GM19467 (cell line): Measurements from ENCODE around the gene ADARB2.
"Not testable (repeated sequence)": the region's sequence is repeated elsewhere in the genome, so short reads cannot be mapped to it uniquely, and the experiment has no call there.

Source experiments
- ATAC-seq: cut with Tn5 transposase; IDR thresholded peaks from one replicate; pipeline ENCODE4 v1.9.1; 2021; ENCODE audit warnings: mild to moderate bottlenecking, moderate library complexity; ENCODE audit not compliant: unreplicated experiment

Gene ADARB2

GRCh38 chr10:1402016-1402770 lies 335.1 kb downstream of the ADARB2 start:
- no peak for ATAC-seq

- ATAC-seq, result no peak
Observed at GRCh38 chr10:1401071-1401965, 336.0 kb downstream of the ADARB2 start.

GRCh38 chr10:1400101-1401070 lies 336.9 kb downstream of the ADARB2 start:
- ATAC-seq, result no peak

- no peak for ATAC-seq
Observed at GRCh38 chr10:1399431-1400100, 337.8 kb downstream of the ADARB2 start.

- ATAC-seq, result no peak
Observed at GRCh38 chr10:1398626-1399410, 338.5 kb downstream of the ADARB2 start.

- ATAC-seq, result not testable (repeated sequence)
Observed at GRCh38 chr10:1398116-1398515, 339.2 kb downstream of the ADARB2 start.

- ATAC-seq, result no peak
Observed at GRCh38 chr10:1396297-1396635, 341.1 kb downstream of the ADARB2 start.

- ATAC-seq, result no peak
Observed at GRCh38 chr10:1395481-1396296, 341.6 kb downstream of the ADARB2 start.

- no peak for ATAC-seq
Observed at GRCh38 chr10:1395025-1395480, 342.3 kb downstream of the ADARB2 start.

- ATAC-seq, result no peak
Observed at GRCh38 chr10:1394155-1394912, 343.0 kb downstream of the ADARB2 start.

- no peak for ATAC-seq
Observed at GRCh38 chr10:1393481-1393880, 343.8 kb downstream of the ADARB2 start.

GRCh38 chr10:1392127-1392526 lies 345.2 kb downstream of the ADARB2 start:
- no peak for ATAC-seq

GRCh38 chr10:1390200-1390599 lies 347.1 kb downstream of the ADARB2 start:
- no peak for ATAC-seq

GRCh38 chr10:1384026-1384425 lies 353.3 kb downstream of the ADARB2 start:
- ATAC-seq, result no peak

- ATAC-seq, result no peak
Observed at GRCh38 chr10:1382711-1383110, 354.6 kb downstream of the ADARB2 start.

- no peak for ATAC-seq
Observed at GRCh38 chr10:1381339-1381738, 356.0 kb downstream of the ADARB2 start.

GRCh38 chr10:1380088-1380671 lies 357.1 kb downstream of the ADARB2 start:
- ATAC-seq, result no peak

GRCh38 chr10:1379601-1380000 lies 357.7 kb downstream of the ADARB2 start:
- ATAC-seq, result no peak
